B cell (primary cell): ENCODE measurements around the gene ITGB1BP2.

ENCODE experiments used
- EZH2 ChIP-seq: IDR thresholded peaks from 2 replicates; pipeline ENCODE4 v1.6.1; 2012; ENCODE audit warnings: borderline replicate concordance, low read depth, mild to moderate bottlenecking, moderate library complexity, low read length; ENCODE audit not compliant: insufficient read depth, poor library complexity, severe bottlenecking
- TF ChIP-seq, protein P1 (sequence below): fragments of 200-600 bp; IDR thresholded peaks from one replicate; pipeline ENCODE4 v1.8.0; 2022; ENCODE audit warnings: antibody characterized with exemption, mild to moderate bottlenecking

DNA sequence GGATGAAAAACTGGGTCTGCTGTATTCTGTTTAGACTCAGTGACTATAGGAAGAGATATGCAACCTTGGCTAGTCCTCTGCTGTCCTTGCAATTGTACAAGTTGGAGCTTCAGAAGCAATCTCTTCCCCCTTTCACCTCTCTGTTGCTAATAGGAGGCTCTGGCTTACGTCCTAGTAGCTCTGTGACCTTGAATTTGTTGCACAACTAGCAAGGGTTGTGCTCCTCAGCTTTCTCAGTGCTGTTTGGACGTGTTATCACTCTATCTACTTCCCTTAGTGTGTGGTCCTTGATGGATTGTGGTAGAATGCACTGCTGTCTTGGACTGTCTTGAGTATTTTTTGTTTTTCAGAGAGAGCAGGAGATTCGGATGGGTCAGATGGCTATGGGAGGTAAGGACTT is 3.4 kb upstream of the ITGB1BP2 start:
- TF ChIP-seq, protein P1, sequence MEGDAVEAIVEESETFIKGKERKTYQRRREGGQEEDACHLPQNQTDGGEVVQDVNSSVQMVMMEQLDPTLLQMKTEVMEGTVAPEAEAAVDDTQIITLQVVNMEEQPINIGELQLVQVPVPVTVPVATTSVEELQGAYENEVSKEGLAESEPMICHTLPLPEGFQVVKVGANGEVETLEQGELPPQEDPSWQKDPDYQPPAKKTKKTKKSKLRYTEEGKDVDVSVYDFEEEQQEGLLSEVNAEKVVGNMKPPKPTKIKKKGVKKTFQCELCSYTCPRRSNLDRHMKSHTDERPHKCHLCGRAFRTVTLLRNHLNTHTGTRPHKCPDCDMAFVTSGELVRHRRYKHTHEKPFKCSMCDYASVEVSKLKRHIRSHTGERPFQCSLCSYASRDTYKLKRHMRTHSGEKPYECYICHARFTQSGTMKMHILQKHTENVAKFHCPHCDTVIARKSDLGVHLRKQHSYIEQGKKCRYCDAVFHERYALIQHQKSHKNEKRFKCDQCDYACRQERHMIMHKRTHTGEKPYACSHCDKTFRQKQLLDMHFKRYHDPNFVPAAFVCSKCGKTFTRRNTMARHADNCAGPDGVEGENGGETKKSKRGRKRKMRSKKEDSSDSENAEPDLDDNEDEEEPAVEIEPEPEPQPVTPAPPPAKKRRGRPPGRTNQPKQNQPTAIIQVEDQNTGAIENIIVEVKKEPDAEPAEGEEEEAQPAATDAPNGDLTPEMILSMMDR, result no peak
- TF ChIP-seq EZH2, result no peak
